Right lobe of liver (tissue), 4 donors: ENCODE measurements around the gene HDGFL1.

Experiments used
- CTCF ChIP-seq, 4 donors: fragments of 200-600 bp in 3 of 4; fragments of 450-650 bp in 1 of 4; IDR thresholded peaks; one replicate each; pipeline versions ENCODE4 v1.5.1 to v1.8.0; 2016 to 2022; ENCODE audit warnings: antibody characterized with exemption in 4 of 4, mild to moderate bottlenecking in 2 of 4
- POLR2A ChIP-seq: fragments of 450-650 bp; IDR thresholded peaks from one replicate; pipeline ENCODE4 v1.6.1; 2017; ENCODE audit warnings: antibody characterized with exemption, mild to moderate bottlenecking
- donor health status: DM: no; HTN: no; CAD: no.
- donor health status: DM: no; HTN: no; CAD: no.
- donor health status: DM: no; HTN: yes; CAD: no.

DNA sequence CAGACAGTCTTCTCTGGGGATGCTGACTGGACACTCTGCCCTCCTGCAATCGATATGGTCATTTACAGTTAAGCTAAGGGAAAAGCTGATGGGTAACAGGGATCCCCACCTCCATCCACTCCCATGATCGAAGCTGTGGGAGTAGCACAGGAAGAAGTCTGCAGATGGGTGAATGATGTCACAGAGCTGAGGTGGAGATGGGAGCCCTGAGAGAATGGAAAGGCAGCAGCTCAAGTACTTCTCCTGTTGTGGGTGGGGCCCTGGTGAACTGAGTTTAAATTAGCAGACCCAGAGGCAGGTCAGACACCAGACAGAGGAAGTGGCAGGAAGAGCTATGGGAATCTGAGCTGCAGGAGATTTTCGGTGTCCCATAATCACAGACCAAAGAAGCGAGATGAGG lies 29.0 kb downstream of the HDGFL1 start:
- TF ChIP-seq CTCF (IDR thresholded peaks at IDR 0.05) (no peak), POLR2A (no peak)
